ENCODE results near the gene PAX1. TPM values are rescaled to one million over a fixed set of nuclear protein-coding genes. Genes with fewer than 3 reads are reported as not detected.

Gene PAX1
- total RNA-seq, 3 donors from 2014 or later (not counting 1 experiment from before 2014, with no cell fraction given), result not detected

GRCh38 chr20:21698494-21699215 lies 6.8 kb upstream of the PAX1 start:
- H3K27me3 Mint-ChIP-seq (ENCODE audit: low read depth in 2 of 2), result peaks cover 42 to 61% of the 10 kb centered on the region in 2 donors
- ATAC-seq, result no peak
- H3K27ac ChIP-seq (ENCODE audit: low read length), result no peak overlapping the region
- H3K9me3 ChIP-seq (ENCODE audit: control insufficient read depth, insufficient read depth, low read length), result no peaks in the 10 kb centered on the region
- no peak overlapping the region for H3K4me3 Mint-ChIP-seq
- H3K4me1 ChIP-seq (ENCODE audit: control insufficient read depth, insufficient read depth, low read length), result no peaks in the 10 kb centered on the region
- WGBS (ENCODE audit: insufficient coverage), result 29% methylated on average over 9 of the region's 9 CpGs
- peaks cover 0 to 3% of the 10 kb centered on the region in 2 donors for H3K9me3 Mint-ChIP-seq
- no peaks in the 10 kb centered on the region for H3K36me3 Mint-ChIP-seq
- intact Hi-C loops (cut with micrococcal nuclease), result no loop called here
- no peak overlapping the region for H3K27ac Mint-ChIP-seq
- H3K27me3 ChIP-seq (ENCODE audit: control insufficient read depth, insufficient read depth, low read length), result peaks cover 6% of the 10 kb centered on the region
- no peaks in the 10 kb centered on the region for H3K4me1 Mint-ChIP-seq
- no peak for TF ChIP-seq CTCF (IDR thresholded peaks at IDR 0.05)
- no peaks in the 10 kb centered on the region for H3K36me3 ChIP-seq (ENCODE audit: control insufficient read depth, insufficient read depth, low read length)
- no peak overlapping the region for H3K4me3 ChIP-seq (ENCODE audit: low read length)
- no peak for DNase-seq

- H3K9me3 Mint-ChIP-seq, result peaks cover 0 to 3% of the 10 kb centered on the region in 2 donors
- no peak for ATAC-seq
- Histone ChIP-seq H3K27ac (ENCODE audit: low read length) (no peak overlapping the region), H3K9me3 (ENCODE audit: control insufficient read depth, insufficient read depth, low read length) (no peaks in the 10 kb centered on the region), H3K4me1 (ENCODE audit: control insufficient read depth, insufficient read depth, low read length) (no peaks in the 10 kb centered on the region), H3K27me3 (ENCODE audit: control insufficient read depth, insufficient read depth, low read length) (peaks cover 6% of the 10 kb centered on the region), H3K4me3 (ENCODE audit: low read length) (no peak overlapping the region), H3K36me3 (ENCODE audit: control insufficient read depth, insufficient read depth, low read length) (no peaks in the 10 kb centered on the region)
- H3K36me3 Mint-ChIP-seq, result no peaks in the 10 kb centered on the region
- TF ChIP-seq CTCF (IDR thresholded peaks at IDR 0.05), result no peak
- H3K4me1 Mint-ChIP-seq, result no peaks in the 10 kb centered on the region
- intact Hi-C loops (cut with micrococcal nuclease), result no loop called here
- H3K27me3 Mint-ChIP-seq (ENCODE audit: low read depth in 2 of 2), result peaks cover 45 to 66% of the 10 kb centered on the region in 2 donors
- H3K4me3 Mint-ChIP-seq, result no peak overlapping the region
- no peak for DNase-seq
- no peak overlapping the region for H3K27ac Mint-ChIP-seq
- 46% methylated on average over 8 of the region's 8 CpGs for WGBS (ENCODE audit: insufficient coverage)
Observed at GRCh38 chr20:21699216-21699508, 6.3 kb upstream of the PAX1 start.

- TF ChIP-seq CTCF (IDR thresholded peaks at IDR 0.05), result no peak
- Histone ChIP-seq H3K9me3 (ENCODE audit: control insufficient read depth, insufficient read depth, low read length) (no peaks in the 10 kb centered on the region), H3K27me3 (ENCODE audit: control insufficient read depth, insufficient read depth, low read length) (peaks cover 13% of the 10 kb centered on the region), H3K27ac (ENCODE audit: low read length) (no peak overlapping the region), H3K4me3 (ENCODE audit: low read length) (no peak overlapping the region), H3K4me1 (ENCODE audit: control insufficient read depth, insufficient read depth, low read length) (no peaks in the 10 kb centered on the region), H3K36me3 (ENCODE audit: control insufficient read depth, insufficient read depth, low read length) (no peaks in the 10 kb centered on the region)
- 8% methylated on average over 33 of the region's 33 CpGs for WGBS (ENCODE audit: insufficient coverage)
- DNase-seq, result no peak
- H3K27ac Mint-ChIP-seq, result no peak overlapping the region
- no peaks in the 10 kb centered on the region for H3K4me1 Mint-ChIP-seq
- peaks cover 53 to 77% of the 10 kb centered on the region in 2 donors for H3K27me3 Mint-ChIP-seq (ENCODE audit: low read depth in 2 of 2)
- no peaks in the 10 kb centered on the region for H3K9me3 Mint-ChIP-seq
- no peak for ATAC-seq
- H3K36me3 Mint-ChIP-seq, result no peaks in the 10 kb centered on the region
- H3K4me3 Mint-ChIP-seq, result no peak overlapping the region
- intact Hi-C loops (cut with micrococcal nuclease), result no loop called here
Observed at GRCh38 chr20:21701171-21701876, 4.1 kb upstream of the PAX1 start.

All from natural killer cell (primary cell).